ENCODE data around the gene PLCH2. TPM values are rescaled to one million over a fixed set of nuclear protein-coding genes. Genes with fewer than 3 reads are reported as not detected.
A peak's percentile ranks its signal among the peaks of the same experiment; 100 is the strongest.
"Not testable (repeated sequence)": the region's sequence is repeated elsewhere in the genome, so short reads cannot be mapped to it uniquely, and the experiment has no call there.

PLCH2 gene
- total RNA-seq, 1 experiment from 2014 or later: 7.2 TPM

- TF ChIP-seq EZH2 (IDR thresholded peaks at IDR 0.05; ENCODE audit: low read length, unreplicated experiment): no peak
- TF ChIP-seq CTCF (conservative IDR thresholded peaks at IDR 0.05; ENCODE audit: low read depth, low read length): peak; percentile 98
- H3K27ac ChIP-seq (ENCODE audit: low read length): no peak overlapping the region
- H3K4me2 ChIP-seq (ENCODE audit: low read length): peak overlapping the region; percentile 90
- intact Hi-C loops (cut with micrococcal nuclease): loop anchor here (5.0 kb wide), 2 partner anchors 39 to 356 kb away; partner anchors contain the start of genes FAAP20 and PRXL2B
- no TSS peak for BruUV-seq (replicated peaks)
- 0 out of 2 replicates have a peak overlapping the region, but pooled peaks have one; percentile 61 for H2AFZ ChIP-seq (ENCODE audit: low read length)
- no peaks in the 10 kb centered on the region for H3F3A ChIP-seq (ENCODE audit: low read length, unreplicated experiment)
- peak; percentile 92 for DNase-seq
- peak overlapping the region; percentile 69 for H3K4me3 ChIP-seq (ENCODE audit: low read length)
- H3K4me1 ChIP-seq (ENCODE audit: insufficient read depth, low read length): peaks cover 22% of the 10 kb centered on the region
- no peaks in the 10 kb centered on the region for H3K27me3 ChIP-seq (ENCODE audit: low read length)
- H3K79me2 ChIP-seq (ENCODE audit: low read length): no peaks in the 10 kb centered on the region
- no peaks in the 10 kb centered on the region for H3K36me3 ChIP-seq (ENCODE audit: low read depth, low read length)
- ATAC-seq: peak; percentile 41
- no peak overlapping the region for H3K9ac ChIP-seq (ENCODE audit: low read length)
- ChIA-PET CTCF (interaction anchor here (1.1 to 2.3 kb wide), 3 partner anchors 23 to 133 kb away, joined by 4 to 15 read pairs (median 4); partner anchors contain the start of gene PANK4), POLR2A (ENCODE audit: unreplicated experiment) (interaction anchor here (0.6 kb wide), 1 partner anchor 92 kb away, joined by 7 read pairs; no protein-coding TSS in a partner anchor)
- H3K9me2 ChIP-seq (replicated peaks; ENCODE audit: low read length): no peaks in the 10 kb centered on the region
- H3K9me3 ChIP-seq (ENCODE audit: low read length): no peaks in the 10 kb centered on the region
- H4K20me1 ChIP-seq (ENCODE audit: low read length): no peaks in the 10 kb centered on the region
Observed at GRCh38 chr1:2548068-2548589, 72.0 kb downstream of the PLCH2 start.

- CTCF ChIA-PET: not testable (repeated sequence)
Observed at GRCh38 chr1:2549367-2550029, 73.4 kb downstream of the PLCH2 start.

GRCh38 chr1:2550309-2550861, 74.3 kb downstream of the PLCH2 start:
- BruUV-seq (replicated peaks); POLR2A ChIA-PET (ENCODE audit: unreplicated experiment); ATAC-seq; H3K9me3 ChIP-seq (ENCODE audit: low read length); H2AFZ ChIP-seq (ENCODE audit: low read length); H3K36me3 ChIP-seq (ENCODE audit: low read depth, low read length); H3F3A ChIP-seq (ENCODE audit: low read length, unreplicated experiment); H4K20me1 ChIP-seq (ENCODE audit: low read length); DNase-seq; H3K9me2 ChIP-seq (replicated peaks; ENCODE audit: low read length); H3K27me3 ChIP-seq (ENCODE audit: low read length); CTCF ChIA-PET; H3K79me2 ChIP-seq (ENCODE audit: low read length); H3K27ac ChIP-seq (ENCODE audit: low read length); H3K4me3 ChIP-seq (ENCODE audit: low read length); H3K4me2 ChIP-seq (ENCODE audit: low read length); H3K9ac ChIP-seq (ENCODE audit: low read length); intact Hi-C loops (cut with micrococcal nuclease): not testable (repeated sequence)
- peaks cover 22% of the 10 kb centered on the region for H3K4me1 ChIP-seq (ENCODE audit: insufficient read depth, low read length)

More at GRCh38 chr1:2549367-2550029, 73.4 kb downstream of the PLCH2 start:
- H3K9ac ChIP-seq (ENCODE audit: low read length); H2AFZ ChIP-seq (ENCODE audit: low read length); H3K4me3 ChIP-seq (ENCODE audit: low read length); H4K20me1 ChIP-seq (ENCODE audit: low read length); H3K27me3 ChIP-seq (ENCODE audit: low read length); BruUV-seq (replicated peaks); ATAC-seq; H3F3A ChIP-seq (ENCODE audit: low read length, unreplicated experiment); DNase-seq; H3K4me2 ChIP-seq (ENCODE audit: low read length); H3K9me3 ChIP-seq (ENCODE audit: low read length); H3K9me2 ChIP-seq (replicated peaks; ENCODE audit: low read length); H3K79me2 ChIP-seq (ENCODE audit: low read length); POLR2A ChIA-PET (ENCODE audit: unreplicated experiment); H3K27ac ChIP-seq (ENCODE audit: low read length); H3K36me3 ChIP-seq (ENCODE audit: low read depth, low read length): not testable (repeated sequence)
- peaks cover 22% of the 10 kb centered on the region for H3K4me1 ChIP-seq (ENCODE audit: insufficient read depth, low read length)
- intact Hi-C loops (cut with micrococcal nuclease): loop anchor here (5.0 kb wide), 2 partner anchors 38 to 357 kb away; partner anchors contain the start of genes FAAP20 and PRXL2B

- H3K9me3 ChIP-seq (ENCODE audit: low read length); CTCF ChIA-PET; H3K36me3 ChIP-seq (ENCODE audit: low read depth, low read length); H3K4me3 ChIP-seq (ENCODE audit: low read length); H3K9me2 ChIP-seq (replicated peaks; ENCODE audit: low read length); H3K27me3 ChIP-seq (ENCODE audit: low read length); POLR2A ChIA-PET (ENCODE audit: unreplicated experiment); H2AFZ ChIP-seq (ENCODE audit: low read length); H3F3A ChIP-seq (ENCODE audit: low read length, unreplicated experiment); BruUV-seq (replicated peaks); H4K20me1 ChIP-seq (ENCODE audit: low read length); H3K9ac ChIP-seq (ENCODE audit: low read length); ATAC-seq; DNase-seq; intact Hi-C loops (cut with micrococcal nuclease); H3K4me2 ChIP-seq (ENCODE audit: low read length); H3K27ac ChIP-seq (ENCODE audit: low read length); H3K79me2 ChIP-seq (ENCODE audit: low read length): not testable (repeated sequence)
- H3K4me1 ChIP-seq (ENCODE audit: insufficient read depth, low read length): peaks cover 21% of the 10 kb centered on the region
Observed at GRCh38 chr1:2551544-2551943, 75.5 kb downstream of the PLCH2 start.

All from PC-3 (cell line).